Measurements from ENCODE around the gene DENND1A.
"Not testable (repeated sequence)": the region's sequence is repeated elsewhere in the genome, so short reads cannot be mapped to it uniquely, and the experiment has no call there.

DENND1A gene

DNA sequence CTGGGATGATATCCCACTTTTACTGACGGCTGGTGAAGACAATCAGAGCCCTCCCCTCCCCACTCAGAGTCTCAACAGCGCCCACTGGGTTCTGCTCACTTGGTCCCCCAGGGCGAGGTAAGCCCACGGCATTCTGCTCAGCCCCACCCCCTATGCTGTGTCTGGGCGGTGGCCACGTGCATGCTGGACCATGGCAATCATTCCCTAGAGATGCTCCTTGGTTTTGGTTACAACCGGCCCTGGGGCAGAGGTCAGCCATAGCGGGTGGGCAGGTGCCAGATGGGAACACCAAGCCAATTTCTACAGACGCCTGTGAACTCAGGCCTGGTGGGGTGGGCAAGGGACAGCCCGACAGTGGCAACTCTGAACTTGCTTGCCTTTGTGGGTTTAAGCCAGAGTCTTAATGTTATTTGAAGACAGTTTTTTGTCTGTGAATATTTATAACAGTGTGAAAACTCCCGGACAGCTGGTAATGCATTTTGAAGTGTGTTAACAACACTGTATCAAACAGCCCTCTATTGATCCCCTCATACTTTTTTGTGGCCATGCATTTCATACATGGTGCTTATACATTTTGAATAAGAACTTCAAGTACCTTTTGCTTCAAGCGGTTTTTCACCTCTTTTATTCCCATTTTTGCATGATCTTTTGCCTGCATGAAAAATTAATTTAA, 479.7 kb downstream of the DENND1A start:
- DNase-seq = no peak

DNA sequence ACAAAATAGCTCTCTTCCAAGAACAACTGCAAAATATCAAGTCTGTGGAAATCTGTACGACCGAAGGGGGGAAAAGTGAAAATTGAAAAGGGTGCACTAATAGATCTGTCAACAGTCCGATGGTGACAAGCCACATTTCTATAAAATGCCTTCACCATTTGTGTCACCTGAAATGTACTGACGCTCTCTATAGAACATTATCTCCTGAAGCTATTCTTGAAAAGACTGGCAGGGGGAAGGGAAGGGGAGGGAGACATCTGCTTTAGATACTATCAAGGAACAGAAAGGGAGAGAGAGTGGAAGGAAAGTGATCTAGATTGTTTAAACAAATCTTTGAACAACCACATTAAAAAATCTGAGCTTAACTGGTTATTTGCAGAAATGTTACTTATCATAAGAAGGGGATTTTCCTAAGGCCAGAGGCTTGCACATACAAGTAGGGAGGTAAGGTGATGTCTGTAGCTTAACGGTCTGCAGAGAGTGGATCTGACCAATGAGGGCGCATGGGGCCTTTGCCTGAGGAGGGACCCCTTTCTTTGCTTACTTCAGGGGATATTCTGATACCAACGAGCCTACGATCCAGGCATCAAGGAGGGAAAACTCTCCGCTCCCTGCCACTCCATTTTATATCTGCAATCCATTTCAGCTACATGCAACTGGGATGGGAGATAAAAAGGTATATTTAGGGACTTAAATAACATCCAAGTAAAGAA, 481.8 kb downstream of the DENND1A start:
- DNase-seq = no peak

DNA sequence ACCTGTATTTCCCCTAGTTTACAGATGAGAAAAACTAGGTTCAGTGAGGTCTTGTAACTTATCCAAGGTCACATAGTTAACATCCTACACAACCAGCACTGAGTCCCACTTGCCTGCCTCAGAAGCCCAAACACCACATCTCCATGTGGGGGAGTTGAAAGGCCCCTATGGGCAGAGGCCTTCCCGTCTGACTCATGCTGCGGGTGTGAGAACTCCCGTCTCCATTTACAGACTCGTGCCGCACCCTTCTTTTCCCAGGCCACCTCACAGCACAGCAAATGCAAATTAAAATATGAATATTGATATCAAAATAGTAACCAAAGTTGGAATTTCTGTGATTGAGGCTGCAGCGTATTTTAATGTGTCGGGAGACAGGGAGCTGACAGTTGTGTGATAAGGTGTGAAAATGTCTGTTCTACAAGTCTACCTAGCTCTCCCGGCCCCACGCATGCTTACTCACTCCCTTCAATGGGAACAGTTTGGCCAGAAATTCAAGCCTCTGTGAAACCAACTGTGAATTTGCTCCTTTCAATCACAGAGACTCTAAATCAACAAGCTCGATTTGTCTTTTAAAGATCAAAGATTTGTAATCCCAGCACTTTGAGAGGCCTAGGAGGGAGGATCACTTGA, 483.8 kb downstream of the DENND1A start:
- no peak for DNase-seq

DNA sequence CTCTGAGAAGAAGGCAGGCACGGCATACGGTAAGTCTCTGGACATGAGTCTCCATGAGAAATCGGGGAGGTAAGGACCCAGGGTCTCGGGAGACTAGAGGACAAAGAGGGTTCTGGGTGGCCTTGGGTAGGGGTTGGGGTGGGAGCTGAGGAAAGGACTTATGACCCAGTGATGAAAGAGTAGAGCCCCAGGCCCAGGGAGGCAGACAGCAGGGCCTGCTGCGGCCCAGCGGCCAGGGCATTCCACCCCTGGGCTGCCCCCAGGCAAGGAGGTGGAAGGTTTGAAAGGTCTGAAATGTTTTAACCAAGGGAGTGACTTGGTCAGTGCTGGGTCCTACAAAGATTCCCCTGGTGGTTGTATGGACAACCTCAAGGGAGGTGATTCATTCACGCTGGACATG, 484.8 kb downstream of the DENND1A start:
- no peak for DNase-seq

DNA sequence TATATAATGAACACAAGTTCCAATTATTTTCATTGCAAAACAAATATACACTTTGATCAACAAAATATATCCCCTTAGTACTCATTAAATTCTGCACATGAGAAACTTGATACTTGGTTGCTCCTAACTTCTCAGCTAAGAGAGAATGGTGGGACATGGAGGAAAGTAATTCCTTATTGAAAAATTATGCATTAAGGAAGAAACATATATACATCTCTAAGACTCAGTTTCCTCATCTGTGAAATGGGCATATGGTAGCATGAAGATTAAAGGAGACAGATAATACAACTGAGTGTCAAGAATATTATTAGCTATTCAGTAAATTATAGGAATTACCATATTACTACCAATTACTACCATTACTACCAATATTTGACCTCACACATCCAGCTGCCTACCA, 488.2 kb downstream of the DENND1A start:
- DNase-seq = no peak

DNA sequence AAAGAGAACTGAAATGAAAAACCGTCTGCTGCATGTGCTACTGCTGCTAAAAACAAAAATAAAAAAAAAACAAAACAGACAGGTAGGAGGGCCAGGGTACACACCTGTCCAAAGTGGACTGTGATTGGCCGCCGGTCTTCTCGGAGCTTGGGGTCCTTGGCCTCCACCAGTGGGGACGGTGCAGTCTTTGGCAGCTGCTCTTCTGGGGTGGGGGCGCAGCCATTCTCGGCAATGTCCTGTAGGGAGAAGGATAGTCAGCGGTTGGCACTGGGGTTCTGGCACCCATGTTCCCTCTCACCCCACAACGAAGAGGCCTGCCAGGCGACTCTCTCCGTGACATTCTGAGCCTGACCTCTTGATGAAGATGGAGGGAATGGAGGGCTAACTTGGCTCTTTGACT, 489.7 kb downstream of the DENND1A start:
- DNase-seq = no peak

DNA sequence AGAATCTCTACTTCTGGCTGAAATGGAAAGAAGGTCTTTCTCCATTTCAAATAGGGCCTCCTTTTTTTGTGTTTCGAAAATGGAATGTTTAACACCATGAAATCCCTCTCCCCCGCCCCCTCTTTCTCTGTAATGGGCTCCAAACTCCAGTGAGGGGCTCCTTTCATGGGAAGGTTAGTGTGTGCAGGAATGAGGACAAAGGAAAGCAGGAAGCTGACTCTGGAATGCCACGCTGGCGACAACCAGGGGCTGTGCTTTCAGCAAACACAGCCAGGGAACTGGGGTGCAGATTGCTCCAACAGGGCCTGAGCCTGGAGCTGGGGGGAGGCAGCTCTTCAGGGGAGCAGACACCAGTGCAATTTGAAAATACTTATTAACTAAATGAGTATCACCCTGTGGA, 491.1 kb downstream of the DENND1A start:
- DNase-seq = no peak

DNA sequence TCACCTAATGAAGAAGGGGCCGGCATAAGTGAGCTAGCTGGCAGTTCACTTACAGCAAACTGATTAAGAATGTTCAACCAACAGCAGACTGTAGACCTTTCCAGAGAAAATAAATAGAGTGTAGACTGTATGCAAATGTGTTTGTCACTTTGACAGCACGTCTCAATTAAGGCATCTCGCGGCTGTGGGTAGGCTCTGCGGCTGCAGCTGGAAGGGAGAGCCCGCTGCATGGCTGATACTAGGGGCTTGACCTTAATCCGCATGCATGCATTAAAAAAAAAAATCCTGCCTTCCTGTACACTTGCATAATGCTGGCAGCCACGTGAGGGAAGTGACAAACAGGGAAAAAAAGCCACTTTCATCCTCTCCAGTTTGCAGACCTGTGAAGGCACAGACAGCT, 491.6 kb downstream of the DENND1A start:
- DNase-seq = no peak

DNA sequence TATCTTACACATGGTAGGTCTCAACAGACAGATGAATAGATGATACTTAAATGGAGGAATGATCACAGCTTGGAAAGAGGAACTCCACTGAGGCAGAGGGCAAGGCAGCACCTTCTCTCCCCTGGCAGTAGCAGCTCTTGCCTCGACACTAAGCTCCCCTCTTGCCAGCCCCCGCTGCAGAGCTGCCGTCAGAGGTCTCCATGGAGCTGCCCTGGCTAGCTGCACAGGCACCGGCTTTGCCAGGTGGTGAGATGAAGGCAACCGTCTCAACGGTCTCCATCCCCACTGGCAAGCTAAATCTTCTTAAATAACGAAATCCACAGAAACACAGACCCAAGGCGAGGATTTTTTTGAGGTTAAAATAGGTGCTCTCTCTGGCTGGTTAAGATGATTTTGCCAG, 492.7 kb downstream of the DENND1A start:
- no peak for DNase-seq

DNA sequence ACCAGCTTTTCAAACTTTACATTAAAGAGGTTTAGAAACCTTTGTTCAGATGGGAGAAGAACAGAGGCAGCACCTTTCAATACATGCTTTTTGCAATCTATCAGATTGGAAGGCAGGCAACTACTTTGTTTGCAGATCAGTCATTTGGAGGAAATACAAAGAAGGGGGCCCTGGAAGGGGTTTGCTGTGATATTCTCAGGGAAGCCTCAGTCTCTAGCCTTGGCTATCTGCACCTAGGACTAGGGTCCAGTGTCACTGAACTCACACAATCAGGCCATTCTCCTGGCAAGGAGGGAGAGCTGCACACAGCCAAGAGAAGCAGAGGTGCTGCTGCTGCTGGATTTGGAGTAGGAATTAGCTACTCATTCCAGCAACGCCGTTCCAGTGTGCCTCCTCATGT, 494.5 kb downstream of the DENND1A start:
- DNase-seq = no peak

DNA sequence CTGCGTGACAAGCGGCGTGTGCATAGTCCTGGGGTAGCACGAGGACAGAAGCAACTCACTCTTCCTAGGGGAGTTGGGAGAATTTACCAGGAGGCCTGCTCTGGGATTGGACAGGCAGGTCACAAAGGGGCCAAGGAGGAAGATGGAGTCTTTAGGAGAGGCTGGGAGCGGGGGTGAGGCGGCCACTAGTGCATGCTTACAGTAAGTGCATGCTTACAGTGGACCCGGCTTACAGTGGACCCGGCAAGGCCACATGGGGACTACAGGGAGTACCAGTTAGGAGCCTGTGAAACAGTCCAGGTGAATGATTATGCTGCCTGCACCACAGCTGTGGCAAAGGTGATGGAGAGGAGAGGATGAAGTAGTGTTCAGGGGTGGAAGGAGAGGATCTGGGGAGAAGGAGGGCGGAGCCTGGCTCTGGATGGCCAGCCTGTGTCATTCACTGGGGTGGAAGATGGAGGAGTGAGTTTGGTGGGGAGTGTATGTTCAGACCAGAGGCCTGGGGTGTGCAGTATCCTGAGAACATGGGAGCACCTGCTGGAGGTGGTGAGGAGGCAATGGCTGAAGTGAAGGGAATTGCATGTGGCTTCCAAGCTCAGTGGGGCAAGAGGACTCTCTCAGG, 495.2 kb downstream of the DENND1A start:
- DNase-seq = no peak

DNA sequence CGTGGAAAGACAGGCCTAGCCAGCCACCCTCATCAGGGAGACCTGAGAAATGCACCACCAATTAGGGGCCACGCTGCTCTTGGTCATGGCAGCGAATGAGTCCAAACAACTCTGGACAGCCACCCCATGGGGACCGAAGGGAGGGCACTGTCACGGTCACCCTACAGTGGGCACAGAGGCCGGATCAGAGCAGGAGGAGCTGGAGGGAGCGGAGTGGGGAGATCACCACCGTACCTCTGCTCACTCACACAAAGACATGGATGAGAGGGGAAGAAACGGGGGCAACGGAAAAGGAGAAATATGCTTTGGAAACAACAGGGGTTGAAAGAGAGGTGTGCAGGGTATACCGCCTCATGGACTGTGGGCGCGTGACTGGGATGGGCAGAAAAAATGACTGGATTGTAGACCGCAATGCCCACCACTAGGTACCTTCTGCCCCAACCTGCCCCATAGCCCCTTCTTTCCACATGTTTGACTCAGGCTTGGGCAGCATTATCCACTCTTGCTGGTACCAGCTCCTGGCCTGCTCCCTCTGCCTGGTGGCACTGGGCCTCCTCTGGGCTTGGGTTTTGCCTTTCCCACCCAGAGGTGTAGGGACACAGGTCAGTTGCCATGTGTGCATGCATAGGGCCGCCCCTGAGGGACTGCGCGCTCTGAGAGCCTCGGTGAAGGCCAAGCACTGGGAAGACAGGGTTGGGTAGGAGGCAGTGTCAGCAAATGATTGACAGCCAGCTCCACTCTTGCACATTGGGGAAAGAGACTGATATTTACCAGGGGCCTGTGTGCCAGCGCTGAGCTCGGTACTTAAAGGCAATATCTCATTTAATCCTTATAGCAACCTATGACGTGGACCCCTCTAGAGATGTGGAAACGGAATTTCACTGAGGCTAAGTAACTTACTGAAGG, 497.3 kb downstream of the DENND1A start:
- no peak for DNase-seq

DNA sequence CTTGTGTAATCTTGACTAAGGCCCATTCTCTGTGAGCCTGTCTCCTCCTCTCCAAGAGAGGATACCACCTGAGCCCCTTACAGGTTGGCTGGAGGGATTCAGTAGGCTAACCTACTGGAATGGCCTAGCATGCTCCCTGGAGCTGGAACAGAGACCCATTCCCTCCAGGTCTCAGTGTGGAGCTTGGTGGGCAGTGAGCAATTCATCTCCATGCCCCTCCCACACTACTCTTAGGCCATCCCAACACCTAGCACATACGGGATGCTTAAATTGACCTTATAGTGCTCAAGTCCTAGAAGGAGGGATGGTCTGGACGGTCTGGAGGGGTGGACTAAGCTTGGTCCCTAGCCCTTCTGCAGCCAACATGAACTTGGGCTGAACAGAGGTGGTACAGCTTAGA, 498.3 kb downstream of the DENND1A start:
- DNase-seq = no peak

DNA sequence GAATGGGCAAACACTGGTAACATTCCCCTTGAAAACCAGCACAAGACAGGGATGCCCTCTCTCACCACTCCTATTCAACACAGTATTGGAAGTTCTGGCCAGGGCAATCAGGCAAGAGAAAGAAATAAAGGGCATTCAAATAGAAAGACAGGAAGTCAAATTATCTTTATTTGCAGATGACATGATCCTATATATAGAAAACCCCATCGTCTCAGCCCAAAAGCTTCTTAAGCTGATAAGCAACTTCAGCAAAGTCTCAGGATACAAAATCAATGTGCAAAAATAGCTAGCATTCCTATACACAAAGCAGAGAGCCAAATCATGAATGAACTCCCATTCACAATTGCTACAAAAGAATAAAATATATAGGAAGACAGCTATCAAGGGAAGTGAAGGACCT, 501.5 kb downstream of the DENND1A start:
- not testable (repeated sequence) for DNase-seq

DNA sequence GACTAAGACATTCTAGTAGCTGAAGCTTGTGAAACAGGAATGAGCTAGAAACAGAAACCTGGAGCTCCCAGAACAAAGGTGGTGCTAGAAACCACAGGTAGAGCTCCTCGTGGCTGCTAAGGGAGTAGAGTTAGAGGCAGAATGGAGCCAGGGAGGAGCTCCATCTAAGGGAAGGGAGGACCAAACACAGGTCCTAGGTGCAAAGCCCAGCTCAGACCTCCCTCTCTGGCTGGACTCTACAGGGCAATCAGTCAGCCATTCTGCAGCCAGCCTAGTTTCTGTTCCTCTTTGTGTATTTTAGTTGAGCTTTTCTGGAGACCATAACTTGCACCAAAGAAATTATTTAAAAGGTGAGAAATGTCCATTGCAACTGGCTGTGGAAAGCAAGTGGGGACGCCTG, 503.5 kb downstream of the DENND1A start:
- no peak for DNase-seq

DNA sequence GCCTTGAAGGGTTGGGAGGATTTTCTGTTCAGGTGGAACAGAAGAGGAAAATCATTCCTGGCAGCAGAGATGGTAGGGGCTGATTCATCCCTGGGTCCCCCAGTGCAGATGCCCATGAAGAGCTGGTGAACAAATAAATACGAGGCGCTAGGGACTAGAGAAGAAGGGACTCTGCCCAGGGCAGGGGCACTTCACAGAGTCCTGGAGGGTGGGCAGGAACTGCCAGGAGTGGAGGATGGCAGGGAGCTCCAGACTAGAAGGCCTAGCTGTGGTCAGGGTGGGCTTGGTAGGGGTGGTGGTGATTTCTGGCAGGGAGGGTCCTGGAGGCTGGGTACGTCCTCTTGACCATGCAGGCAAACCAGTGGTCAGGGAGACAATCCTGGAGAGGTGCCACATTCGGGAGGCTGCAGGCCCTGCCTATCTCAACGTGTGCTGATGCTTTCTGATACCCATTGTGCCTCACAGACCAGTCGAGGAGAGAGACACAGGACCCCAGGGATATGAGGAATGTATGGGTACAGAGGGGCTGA, 504.0 kb downstream of the DENND1A start:
- DNase-seq = no peak

DNA sequence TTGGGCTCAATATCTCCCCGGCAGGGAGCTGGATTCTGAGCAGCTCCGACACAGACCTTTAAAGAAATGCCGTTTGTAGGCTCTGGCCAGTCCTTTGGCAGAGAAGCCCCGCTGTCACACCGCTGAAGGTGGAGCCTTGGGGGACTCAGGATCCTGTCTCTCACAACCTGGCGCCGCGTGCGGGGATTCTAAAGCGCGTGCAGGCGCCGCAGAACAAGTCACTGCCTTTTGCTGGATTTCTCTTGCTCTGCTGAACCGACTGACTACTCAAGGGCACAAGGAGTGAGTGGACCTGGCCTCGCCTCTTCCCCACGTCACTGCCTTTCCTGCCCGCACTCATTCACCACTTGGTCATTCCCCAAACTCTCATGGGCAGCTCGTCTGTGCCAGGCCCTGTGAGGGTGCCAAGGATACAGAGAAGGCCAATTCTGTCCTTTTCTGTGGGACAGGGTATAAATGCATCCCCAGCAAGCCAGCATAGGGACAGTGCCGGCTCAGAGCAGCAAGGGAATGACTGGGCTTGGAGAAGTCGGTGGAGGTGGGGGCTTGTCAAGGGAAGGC, 504.6 kb downstream of the DENND1A start:
- DNase-seq = no peak

DNA sequence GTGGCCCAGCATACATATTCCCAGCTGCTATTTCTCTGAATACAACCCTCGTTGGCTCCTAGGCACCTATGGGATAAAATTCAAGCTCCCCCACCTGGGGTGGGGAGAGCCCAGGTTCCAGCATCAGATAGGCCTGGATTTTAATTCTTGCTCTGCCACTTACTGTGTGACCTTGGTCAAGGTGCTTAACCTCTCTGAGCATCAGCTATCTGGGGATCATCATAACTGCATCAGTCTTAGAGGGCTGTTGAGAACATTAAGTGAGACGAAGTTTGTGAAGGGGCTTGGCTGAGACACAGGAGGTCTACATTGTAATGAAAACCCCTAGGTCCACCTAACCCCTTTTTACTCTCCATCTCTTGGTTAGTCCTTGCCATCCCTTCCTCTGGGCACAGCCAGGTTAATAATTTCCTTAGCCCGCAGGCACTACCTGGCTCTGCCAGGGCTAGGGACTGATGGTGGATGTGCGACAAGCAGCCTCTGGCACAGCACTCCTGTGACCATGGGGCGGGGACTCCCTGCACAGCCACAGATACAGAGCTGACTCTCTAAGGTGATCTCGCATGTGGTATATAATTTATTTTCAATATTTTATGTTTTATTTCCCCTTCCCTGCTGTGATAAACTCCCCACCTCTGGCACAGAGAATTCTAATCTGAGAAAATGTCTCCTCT, 505.2 kb downstream of the DENND1A start:
- DNase-seq = no peak

DNA sequence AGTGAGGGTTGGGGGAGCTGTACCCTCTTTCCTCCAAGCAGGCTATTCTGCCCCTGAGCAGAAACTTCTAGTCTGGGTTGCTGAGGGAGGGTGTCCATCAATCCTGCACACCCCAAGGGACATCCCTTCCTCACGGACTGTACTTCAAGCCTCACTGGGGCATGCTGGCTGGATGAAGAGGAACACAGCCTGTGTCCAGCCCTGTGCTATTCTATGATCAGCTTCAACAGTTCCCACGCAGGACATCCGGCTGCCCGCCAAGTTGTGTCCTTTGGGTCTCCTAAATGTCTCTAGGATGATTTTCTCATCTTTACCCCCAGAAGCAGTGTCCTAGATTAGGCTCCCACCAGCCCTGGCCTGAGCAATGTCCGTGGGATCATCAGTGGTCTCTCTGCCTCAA, 505.8 kb downstream of the DENND1A start:
- DNase-seq = no peak

DNA sequence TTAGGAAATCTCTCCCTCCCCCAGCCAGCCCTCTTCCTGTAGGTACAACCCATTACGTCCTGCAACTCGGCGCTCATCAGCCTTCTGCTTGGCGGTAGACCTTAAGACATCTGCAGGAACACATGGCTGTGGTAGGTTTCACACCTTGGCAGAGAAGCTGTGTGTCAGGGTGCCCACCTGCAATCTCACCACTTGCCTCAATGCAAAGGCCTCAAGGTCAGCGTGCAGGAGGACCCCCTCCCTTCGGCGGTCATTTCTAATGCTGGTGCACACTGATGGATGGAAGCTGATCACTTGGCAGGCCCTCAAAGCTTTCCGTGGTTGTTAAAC, 506.6 kb downstream of the DENND1A start:
- DNase-seq = no peak

DNA sequence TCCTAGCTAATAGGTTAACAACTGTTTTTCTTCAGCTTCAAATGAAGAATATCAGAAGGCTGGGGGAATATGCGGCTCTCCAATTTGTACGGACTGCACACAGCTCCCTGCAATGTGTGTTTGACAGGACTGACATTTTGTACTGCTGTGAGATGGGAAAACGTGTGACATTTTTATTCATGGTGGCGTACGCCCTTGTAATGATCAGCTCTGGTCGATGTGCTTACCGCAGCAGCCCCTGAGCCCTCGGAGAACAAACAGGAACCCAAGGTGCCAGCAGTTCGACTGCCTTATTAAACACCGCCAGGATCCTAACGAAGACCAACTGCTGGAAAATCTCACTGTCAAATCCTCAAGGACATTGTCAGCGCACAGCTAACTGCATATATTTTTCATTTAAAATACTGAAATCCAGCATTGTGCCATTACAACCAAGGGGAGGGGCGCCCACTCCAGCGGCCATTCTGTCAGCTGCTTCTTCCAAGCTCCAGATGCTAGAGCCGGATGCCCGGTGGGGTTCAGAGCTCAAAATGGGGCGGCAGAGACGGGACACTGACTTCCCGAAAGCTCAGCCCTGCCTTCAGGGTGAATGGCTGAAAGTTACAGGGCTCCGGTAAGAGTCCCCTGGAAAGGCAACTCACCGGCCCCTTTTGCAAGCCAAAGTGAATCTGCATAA, 507.2 kb downstream of the DENND1A start:
- DNase-seq = no peak

Measured in stimulated activated CD4-positive, alpha-beta T cell treated with anti-CD3 and anti-CD28 coated beads, Interleukin-15, amount 100 ng/mL, for 24 hours (primary cell).